Neural cell (in vitro differentiated cells): ENCODE data around the gene TFCP2. TPM values are rescaled to one million over a fixed set of nuclear protein-coding genes. Genes with fewer than 3 reads are reported as not detected.

ENCODE experiments used
- H2AFZ ChIP-seq: fragments of 200-600, 300-800 bp; sonication (generic), shearing (Covaris generic); 2 replicates; pipeline ENCODE4 v1.6.0; 2014; ENCODE audit warnings: low read depth, mild to moderate bottlenecking, antibody characterized with exemption, low read length, moderate library complexity
- H3F3A ChIP-seq: fragments of 200-600 bp; shearing (Covaris generic); 2 replicates; pipeline ENCODE4 v1.6.1; 2016; ENCODE audit warnings: mild to moderate bottlenecking, moderate library complexity, mixed read lengths, antibody characterized with exemption, low read length; ENCODE audit not compliant: insufficient read depth, poor library complexity, severe bottlenecking
- H3K27ac ChIP-seq: fragments of 200-600, 300-800 bp; sonication (generic), shearing (Covaris generic); 2 replicates; pipeline ENCODE4 v1.5.1; 2014; ENCODE audit warnings: mild to moderate bottlenecking, low read length, moderate library complexity
- H3K27me3 ChIP-seq: fragments of 300-800, 200-600 bp; sonication (generic), shearing (Covaris generic); 2 replicates; pipeline ENCODE4 v1.6.0; 2014; ENCODE audit warnings: mild to moderate bottlenecking, low read depth, low read length, moderate library complexity; ENCODE audit not compliant: insufficient read depth
- H3K36me3 ChIP-seq: fragments of 300-800, 200-600 bp; sonication (generic), shearing (Covaris generic); 2 replicates; pipeline ENCODE4 v1.5.1; 2014; ENCODE audit warnings: mild to moderate bottlenecking, antibody characterized with exemption, low read length, moderate library complexity; ENCODE audit not compliant: insufficient read depth
- H3K4me2 ChIP-seq: fragments of 300-800, 200-600 bp; sonication (generic), shearing (Covaris generic); 2 replicates; pipeline ENCODE4 v1.6.0; 2014; ENCODE audit warnings: mild to moderate bottlenecking, low read length
- H3K4me3 ChIP-seq: fragments of 300-800, 200-600 bp; sonication (generic), shearing (Covaris generic); 2 replicates; pipeline ENCODE4 v1.5.1; 2014; ENCODE audit warnings: mild to moderate bottlenecking, low read length, moderate library complexity
- H3K79me2 ChIP-seq: fragments of 200-600 bp; shearing (Covaris generic); replicated peaks from 2 replicates; pipeline ENCODE4 v1.6.0; 2014; ENCODE audit warnings: mild to moderate bottlenecking, low read length, moderate library complexity; ENCODE audit not compliant: insufficient read depth
- H3K9ac ChIP-seq: fragments of 300-800, 200-600 bp; sonication (generic), shearing (Covaris generic); 2 replicates; pipeline ENCODE4 v1.6.1; 2016; ENCODE audit warnings: mild to moderate bottlenecking, low read length, mixed read lengths
- H3K9me2 ChIP-seq: fragments of 200-600 bp; shearing (Covaris generic); 2 replicates; pipeline ENCODE4 v1.6.1; 2016; ENCODE audit warnings: mild to moderate bottlenecking, low read length, mixed read lengths; ENCODE audit not compliant: insufficient read depth
- H3K9me3 ChIP-seq: fragments of 200-600, 300-800 bp; sonication (generic), shearing (Covaris generic); 2 replicates; pipeline ENCODE4 v1.6.1; 2016; ENCODE audit warnings: mild to moderate bottlenecking, mixed run types, low read length, moderate library complexity, mixed read lengths
- H4K20me1 ChIP-seq: fragments of 200-600 bp; shearing (Covaris generic); 2 replicates; pipeline ENCODE4 v1.6.1; 2016; ENCODE audit warnings: mild to moderate bottlenecking, mixed run types; ENCODE audit not compliant: insufficient read depth
- CTCF ChIP-seq: fragments of 450-650 bp; IDR thresholded peaks from 2 replicates; pipeline ENCODE4 v1.5.1; 2014; ENCODE audit warnings: antibody characterized with exemption, mild to moderate bottlenecking, moderate library complexity; ENCODE audit not compliant: poor library complexity, severe bottlenecking
- EP300 ChIP-seq: fragments of 450-650 bp; conservative IDR thresholded peaks from 2 replicates; pipeline ENCODE4 v1.6.1; 2014; ENCODE audit warnings: antibody characterized with exemption, mild to moderate bottlenecking, moderate library complexity; ENCODE audit not compliant: poor library complexity, severe bottlenecking
- EZH2 ChIP-seq: fragments of 200-600, 300-800 bp; shearing (Covaris generic), sonication (generic); IDR thresholded peaks from 2 replicates; pipeline ENCODE4 v1.6.1; 2014; ENCODE audit warnings: antibody characterized with exemption, low read length, borderline replicate concordance, mild to moderate bottlenecking; ENCODE audit not compliant: insufficient read depth, poor library complexity, severe bottlenecking
- MXI1 ChIP-seq: fragments of 450-650 bp; conservative IDR thresholded peaks from 2 replicates; pipeline ENCODE4 v1.6.1; 2014; ENCODE audit warnings: antibody characterized with exemption, mild to moderate bottlenecking; ENCODE audit not compliant: poor library complexity, severe bottlenecking
- POLR2AphosphoS5 ChIP-seq: IDR thresholded peaks from 2 replicates; pipeline ENCODE4 v1.6.1; 2012
- RAD21 ChIP-seq: fragments of 450-650 bp; conservative IDR thresholded peaks from 2 replicates; pipeline ENCODE4 v1.6.1; 2014; ENCODE audit warnings: antibody characterized with exemption, mild to moderate bottlenecking, moderate library complexity
- REST ChIP-seq: IDR thresholded peaks from 2 replicates; pipeline ENCODE4 v1.6.1; 2012; ENCODE audit warnings: borderline replicate concordance
- SMC3 ChIP-seq: fragments of 450-650 bp; conservative IDR thresholded peaks from 2 replicates; pipeline ENCODE4 v1.6.1; 2014; ENCODE audit warnings: antibody characterized with exemption, mild to moderate bottlenecking, moderate library complexity; ENCODE audit not compliant: poor library complexity
- TAF1 ChIP-seq: IDR thresholded peaks from 2 replicates; pipeline ENCODE4 v1.6.1; 2012; ENCODE audit warnings: low read depth
- polyA plus RNA-seq: library from polyadenylated mRNA; depleted of rRNA; stranded (reverse); fragments of >200 nt; gene quantifications from 2 replicates; pipeline ENCODE4 v1.2.3, GENCODE V29; 2014

Gene TFCP2
- polyA plus RNA-seq, 1 donor from 2014 or later = 28.6 TPM

GRCh38 chr12:51086933-51087332 is 86.0 kb downstream of the TFCP2 start:
- H3K4me2 ChIP-seq = no peak overlapping the region
- H3K27ac ChIP-seq = no peak overlapping the region
- H2AFZ ChIP-seq = no peak overlapping the region
- H3K9me3 ChIP-seq = no peaks in the 10 kb centered on the region
- H3K4me3 ChIP-seq = no peak overlapping the region
- TF ChIP-seq EZH2 (no peak), CTCF (no peak), EP300 (no peak), MXI1 (no peak), TAF1 (no peak)
- no peaks in the 10 kb centered on the region for H3K36me3 ChIP-seq
- H3K79me2 ChIP-seq = peaks cover 6% of the 10 kb centered on the region
- no peaks in the 10 kb centered on the region for H3K9me2 ChIP-seq
- H3F3A ChIP-seq = no peaks in the 10 kb centered on the region
- peaks cover 4% of the 10 kb centered on the region for H4K20me1 ChIP-seq
- no peak overlapping the region for H3K9ac ChIP-seq
- no peaks in the 10 kb centered on the region for H3K27me3 ChIP-seq

- H3K27me3 ChIP-seq = no peaks in the 10 kb centered on the region
- H3K79me2 ChIP-seq = peaks cover 17% of the 10 kb centered on the region
- H3K9me2 ChIP-seq = no peaks in the 10 kb centered on the region
- no peak overlapping the region for H3K4me3 ChIP-seq
- no peak overlapping the region for H3K9ac ChIP-seq
- H3K36me3 ChIP-seq = no peaks in the 10 kb centered on the region
- peaks cover 11% of the 10 kb centered on the region for H4K20me1 ChIP-seq
- TF ChIP-seq RAD21 = no peak
- no peak for TF ChIP-seq CTCF
- no peak for TF ChIP-seq EP300
- TF ChIP-seq REST = no peak
- no peak for TF ChIP-seq EZH2
- no peak for TF ChIP-seq SMC3
- no peak for TF ChIP-seq POLR2AphosphoS5
- TF ChIP-seq MXI1 = no peak
- no peak for TF ChIP-seq TAF1
- no peak overlapping the region for H3K4me2 ChIP-seq
- H3K27ac ChIP-seq = no peak overlapping the region
- no peaks in the 10 kb centered on the region for H3F3A ChIP-seq
- no peaks in the 10 kb centered on the region for H3K9me3 ChIP-seq
- H2AFZ ChIP-seq = no peak overlapping the region
Observed at GRCh38 chr12:51085757-51086156, 87.2 kb downstream of the TFCP2 start.
